ENCODE data around the gene ELL2. TPM values are rescaled to one million over a fixed set of nuclear protein-coding genes. Genes with fewer than 3 reads are reported as not detected.

Gene ELL2
- total and polyA plus RNA-seq, 4 donors, result 12.3 to 79.6 (median 49.0) TPM

DNA sequence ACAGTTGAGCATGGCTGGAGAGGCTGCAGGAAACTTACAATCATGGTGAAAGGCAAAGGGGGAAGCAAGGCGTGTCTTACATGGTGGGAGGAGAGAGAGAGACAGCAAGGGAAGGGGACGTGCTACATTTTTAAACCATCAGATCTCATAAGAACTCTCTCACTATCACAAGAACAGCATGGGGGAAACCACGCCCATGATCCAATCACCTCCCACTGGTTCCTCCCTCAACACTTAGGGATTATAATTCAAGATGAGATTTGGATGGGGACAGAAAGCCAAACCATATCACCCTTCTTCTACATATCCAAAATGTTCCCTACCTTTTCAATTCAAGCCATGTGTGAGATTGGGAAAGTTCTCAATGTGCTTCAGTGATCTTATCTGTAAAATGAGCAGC, 116.3 kb downstream of the ELL2 start:
- 53 to 63% methylated on average over 3 of the region's 3 CpGs for WGBS, 2 donors
- H3K9me3 ChIP-seq (ENCODE audit: control insufficient read depth in 4 of 4, insufficient read depth in 3 of 4, low read length in 3 of 4), result no peaks in the 10 kb centered on the region

GRCh38 chr5:95843733-95844223, 117.9 kb downstream of the ELL2 start:
- DNase-seq (peak in 1 of 3 donors; percentile 40), ATAC-seq (ENCODE audit: insufficient read depth, low FRiP score) (no peak)
- 29 to 50% methylated on average over 3 of the region's 3 CpGs for WGBS, 2 donors

More for the DNA sequence above, 116.3 kb downstream of the ELL2 start:
- H3K27ac ChIP-seq (ENCODE audit: low read depth in 1 of 2, low read length in 1 of 2), result no peak overlapping the region
- no peak for DNase-seq
- H3K36me3 ChIP-seq (ENCODE audit: control insufficient read depth in 4 of 4, insufficient read depth in 4 of 4, low read length in 4 of 4), result no peaks in the 10 kb centered on the region
- peaks cover 0 to 5% (median 0%) of the 10 kb centered on the region in 5 donors for H3K4me1 ChIP-seq (ENCODE audit: control insufficient read depth in 5 of 5, insufficient read depth in 5 of 5, low read length in 5 of 5)
- no peak overlapping the region for H3K4me3 ChIP-seq
- no peak for TF ChIP-seq CTCF (IDR thresholded peaks at IDR 0.05; ENCODE audit: control extremely low read depth, extremely low read depth)
- H3K9ac ChIP-seq (ENCODE audit: insufficient read depth in 1 of 2, low read length in 2 of 2), result no peak overlapping the region
- peaks cover 0 to 2% (median 0%) of the 10 kb centered on the region in 3 donors for H3K27me3 ChIP-seq (ENCODE audit: control insufficient read depth in 3 of 3, insufficient read depth in 3 of 3, low read length in 2 of 3)
- ATAC-seq (ENCODE audit: insufficient read depth, low FRiP score), result no peak

GRCh38 chr5:95842854-95843544, 118.7 kb downstream of the ELL2 start:
- Histone ChIP-seq H3K27ac (ENCODE audit: low read depth in 1 of 2, low read length in 1 of 2) (peak overlapping the region; percentile 52 to 90), H3K9ac (ENCODE audit: insufficient read depth in 1 of 2, low read length in 2 of 2) (no peak overlapping the region), H3K4me1 (ENCODE audit: control insufficient read depth in 5 of 5, insufficient read depth in 5 of 5, low read length in 5 of 5) (peaks cover 0 to 5% (median 0%) of the 10 kb centered on the region in 5 donors), H3K27me3 (ENCODE audit: control insufficient read depth in 3 of 3, insufficient read depth in 3 of 3, low read length in 2 of 3) (peaks cover 0 to 2% (median 0%) of the 10 kb centered on the region in 3 donors), H3K36me3 (ENCODE audit: control insufficient read depth in 4 of 4, insufficient read depth in 4 of 4, low read length in 4 of 4) (no peaks in the 10 kb centered on the region), H3K4me3 (no peak overlapping the region), H3K9me3 (ENCODE audit: control insufficient read depth in 4 of 4, insufficient read depth in 3 of 4, low read length in 3 of 4) (no peaks in the 10 kb centered on the region)
- ATAC-seq (ENCODE audit: insufficient read depth, low FRiP score) (peak; percentile 85), DNase-seq (peak; percentile 52 to 67 (median 53))
- 15 to 41% methylated on average over 11 of the region's 11 CpGs for WGBS, 2 donors
- TF ChIP-seq CTCF (IDR thresholded peaks at IDR 0.05; ENCODE audit: control extremely low read depth, extremely low read depth), result peak; percentile 40

More at GRCh38 chr5:95843733-95844223, 117.9 kb downstream of the ELL2 start:
- H3K36me3 ChIP-seq (ENCODE audit: control insufficient read depth in 4 of 4, insufficient read depth in 4 of 4, low read length in 4 of 4), result no peaks in the 10 kb centered on the region
- peak overlapping the region in 1 of 2 donors; percentile 90 for H3K27ac ChIP-seq (ENCODE audit: low read depth in 1 of 2, low read length in 1 of 2)
- no peak overlapping the region for H3K4me3 ChIP-seq
- no peak for TF ChIP-seq CTCF (IDR thresholded peaks at IDR 0.05; ENCODE audit: control extremely low read depth, extremely low read depth)
- no peaks in the 10 kb centered on the region for H3K9me3 ChIP-seq (ENCODE audit: control insufficient read depth in 4 of 4, insufficient read depth in 3 of 4, low read length in 3 of 4)
- peaks cover 0 to 2% (median 0%) of the 10 kb centered on the region in 3 donors for H3K27me3 ChIP-seq (ENCODE audit: control insufficient read depth in 3 of 3, insufficient read depth in 3 of 3, low read length in 2 of 3)
- peaks cover 0 to 5% (median 0%) of the 10 kb centered on the region in 5 donors for H3K4me1 ChIP-seq (ENCODE audit: control insufficient read depth in 5 of 5, insufficient read depth in 5 of 5, low read length in 5 of 5)
- H3K9ac ChIP-seq (ENCODE audit: insufficient read depth in 1 of 2, low read length in 2 of 2), result no peak overlapping the region
